Measurements from ENCODE around the gene SLC8A1.
A peak's percentile ranks its signal among the peaks of the same experiment; 100 is the strongest.

The SLC8A1 gene

GRCh38 chr2:40220177-40220925 lies 231.5 kb downstream of the SLC8A1 start:
- no peak for DNase-seq

GRCh38 chr2:40219141-40219540 lies 232.7 kb downstream of the SLC8A1 start:
- DNase-seq, result no peak

- no peak for DNase-seq
Observed at GRCh38 chr2:40218679-40219078, 233.2 kb downstream of the SLC8A1 start.

GRCh38 chr2:40213619-40214018 lies 238.3 kb downstream of the SLC8A1 start:
- no peak for DNase-seq

GRCh38 chr2:40213071-40213470 lies 238.8 kb downstream of the SLC8A1 start:
- DNase-seq, result no peak

- no peak for DNase-seq
Observed at GRCh38 chr2:40210968-40211353, 240.9 kb downstream of the SLC8A1 start.

- DNase-seq, result no peak
Observed at GRCh38 chr2:40210344-40210967, 241.4 kb downstream of the SLC8A1 start.

GRCh38 chr2:40209761-40210160 lies 242.1 kb downstream of the SLC8A1 start:
- DNase-seq, result no peak

GRCh38 chr2:40208463-40208862 lies 243.4 kb downstream of the SLC8A1 start:
- no peak for DNase-seq

- DNase-seq, result peak; percentile 93
Observed at GRCh38 chr2:40204268-40204667, 247.6 kb downstream of the SLC8A1 start.

- no peak for DNase-seq
Observed at GRCh38 chr2:40202798-40203400, 249.0 kb downstream of the SLC8A1 start.

- DNase-seq, result no peak
Observed at GRCh38 chr2:40201425-40201824, 250.5 kb downstream of the SLC8A1 start.

- no peak for DNase-seq
Observed at GRCh38 chr2:40200366-40200915, 251.4 kb downstream of the SLC8A1 start.

- no peak for DNase-seq
Observed at GRCh38 chr2:40199771-40200170, 252.1 kb downstream of the SLC8A1 start.

- peak; percentile 94 for DNase-seq
Observed at GRCh38 chr2:40197121-40197520, 254.8 kb downstream of the SLC8A1 start.

- no peak for DNase-seq
Observed at GRCh38 chr2:40193670-40194026, 258.2 kb downstream of the SLC8A1 start.

GRCh38 chr2:40192864-40193669 lies 258.8 kb downstream of the SLC8A1 start:
- no peak for DNase-seq

- DNase-seq, result no peak
Observed at GRCh38 chr2:40190457-40190856, 261.4 kb downstream of the SLC8A1 start.

GRCh38 chr2:40189881-40190280 lies 262.0 kb downstream of the SLC8A1 start:
- DNase-seq, result no peak

GRCh38 chr2:40187054-40187453 lies 264.8 kb downstream of the SLC8A1 start:
- DNase-seq, result no peak

GRCh38 chr2:40184551-40184950 lies 267.3 kb downstream of the SLC8A1 start:
- DNase-seq, result no peak

- DNase-seq, result no peak
Observed at GRCh38 chr2:40181855-40182254, 270.0 kb downstream of the SLC8A1 start.

GRCh38 chr2:40179801-40180200 lies 272.1 kb downstream of the SLC8A1 start:
- no peak for DNase-seq
